ENCODE results near the gene NME4.

DNA sequence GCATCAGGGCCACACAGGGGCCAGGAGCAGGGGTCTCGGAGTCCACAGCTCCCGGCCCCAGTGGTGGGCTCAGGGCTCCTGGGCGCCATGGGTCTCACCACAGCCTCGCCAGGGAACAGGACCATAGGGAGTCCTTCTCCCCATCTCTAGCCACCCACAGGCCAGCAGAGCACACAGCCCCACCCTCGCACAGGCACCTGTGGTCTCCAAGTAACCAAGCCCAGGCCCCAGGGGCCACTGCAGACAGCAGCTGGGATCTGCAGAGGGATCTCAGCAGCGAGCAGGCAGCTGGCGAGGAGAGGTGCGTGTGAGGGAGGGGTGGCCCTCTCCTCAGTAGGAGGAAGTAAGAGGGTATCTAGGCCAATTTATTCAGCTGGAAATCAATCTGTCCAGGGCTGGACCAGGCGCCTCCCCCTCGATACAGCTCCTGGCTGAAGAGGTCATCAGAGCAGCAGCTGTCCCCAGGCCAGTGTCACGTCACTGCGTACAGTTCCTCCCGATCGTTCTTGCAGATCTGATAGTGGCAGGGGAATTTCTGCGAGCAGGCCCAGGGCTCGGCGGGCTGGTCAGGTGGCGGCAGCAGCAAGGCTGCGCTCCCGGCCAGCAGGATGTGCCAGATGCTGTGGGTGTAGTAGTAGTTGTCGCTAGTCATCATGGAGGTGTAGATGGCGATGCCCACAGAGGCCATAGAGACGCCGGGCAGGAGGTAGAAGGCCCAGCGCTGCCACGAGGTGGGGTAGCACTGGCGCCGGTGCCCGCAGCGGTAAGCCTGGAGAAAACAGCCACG lies 25.3 kb upstream of the NME4 start:
- TF ChIP-seq, protein P1, sequence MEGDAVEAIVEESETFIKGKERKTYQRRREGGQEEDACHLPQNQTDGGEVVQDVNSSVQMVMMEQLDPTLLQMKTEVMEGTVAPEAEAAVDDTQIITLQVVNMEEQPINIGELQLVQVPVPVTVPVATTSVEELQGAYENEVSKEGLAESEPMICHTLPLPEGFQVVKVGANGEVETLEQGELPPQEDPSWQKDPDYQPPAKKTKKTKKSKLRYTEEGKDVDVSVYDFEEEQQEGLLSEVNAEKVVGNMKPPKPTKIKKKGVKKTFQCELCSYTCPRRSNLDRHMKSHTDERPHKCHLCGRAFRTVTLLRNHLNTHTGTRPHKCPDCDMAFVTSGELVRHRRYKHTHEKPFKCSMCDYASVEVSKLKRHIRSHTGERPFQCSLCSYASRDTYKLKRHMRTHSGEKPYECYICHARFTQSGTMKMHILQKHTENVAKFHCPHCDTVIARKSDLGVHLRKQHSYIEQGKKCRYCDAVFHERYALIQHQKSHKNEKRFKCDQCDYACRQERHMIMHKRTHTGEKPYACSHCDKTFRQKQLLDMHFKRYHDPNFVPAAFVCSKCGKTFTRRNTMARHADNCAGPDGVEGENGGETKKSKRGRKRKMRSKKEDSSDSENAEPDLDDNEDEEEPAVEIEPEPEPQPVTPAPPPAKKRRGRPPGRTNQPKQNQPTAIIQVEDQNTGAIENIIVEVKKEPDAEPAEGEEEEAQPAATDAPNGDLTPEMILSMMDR (IDR thresholded peaks at IDR 0.05): no peak
- TF ChIP-seq POLR2A (IDR thresholded peaks at IDR 0.05): no peak

All from lower leg skin (tissue), 3 donors.